Duodenal mucosa (tissue), 2 donors: ENCODE results near the gene TUBGCP2.

Experiments used
- H3K27ac ChIP-seq: one replicate; pipeline ENCODE4 v1.7.0; 2013; ENCODE audit warnings: low read depth, low read length
- H3K27me3 ChIP-seq, 2 donors: one replicate each; pipeline ENCODE4 v1.7.0; 2013; ENCODE audit warnings: low read length in 2 of 2, control low read depth in 1 of 2; ENCODE audit not compliant: insufficient read depth in 2 of 2, control insufficient read depth in 1 of 2
- H3K36me3 ChIP-seq, 2 donors: one replicate each; pipeline ENCODE4 v1.7.0; 2013; ENCODE audit warnings: low read length in 2 of 2, control low read depth in 1 of 2; ENCODE audit not compliant: insufficient read depth in 2 of 2, control insufficient read depth in 1 of 2
- H3K4me1 ChIP-seq, 2 donors: one replicate each; pipeline ENCODE4 v1.7.0; 2013; ENCODE audit warnings: low read length in 2 of 2, control low read depth in 1 of 2; ENCODE audit not compliant: insufficient read depth in 2 of 2, control insufficient read depth in 1 of 2
- H3K4me3 ChIP-seq, 2 donors: one replicate each; pipeline ENCODE4 v1.7.0; 2013; ENCODE audit warnings: low read length in 2 of 2, low read depth in 1 of 2
- H3K9ac ChIP-seq, 2 donors: one replicate each; pipeline ENCODE4 v1.7.0; 2013; ENCODE audit warnings: low read length in 2 of 2, low read depth in 1 of 2
- H3K9me3 ChIP-seq, 2 donors: one replicate each; pipeline ENCODE4 v1.7.0; 2013; ENCODE audit warnings: low read length in 2 of 2, control low read depth in 1 of 2; ENCODE audit not compliant: control insufficient read depth in 1 of 2

Gene TUBGCP2, protein sequence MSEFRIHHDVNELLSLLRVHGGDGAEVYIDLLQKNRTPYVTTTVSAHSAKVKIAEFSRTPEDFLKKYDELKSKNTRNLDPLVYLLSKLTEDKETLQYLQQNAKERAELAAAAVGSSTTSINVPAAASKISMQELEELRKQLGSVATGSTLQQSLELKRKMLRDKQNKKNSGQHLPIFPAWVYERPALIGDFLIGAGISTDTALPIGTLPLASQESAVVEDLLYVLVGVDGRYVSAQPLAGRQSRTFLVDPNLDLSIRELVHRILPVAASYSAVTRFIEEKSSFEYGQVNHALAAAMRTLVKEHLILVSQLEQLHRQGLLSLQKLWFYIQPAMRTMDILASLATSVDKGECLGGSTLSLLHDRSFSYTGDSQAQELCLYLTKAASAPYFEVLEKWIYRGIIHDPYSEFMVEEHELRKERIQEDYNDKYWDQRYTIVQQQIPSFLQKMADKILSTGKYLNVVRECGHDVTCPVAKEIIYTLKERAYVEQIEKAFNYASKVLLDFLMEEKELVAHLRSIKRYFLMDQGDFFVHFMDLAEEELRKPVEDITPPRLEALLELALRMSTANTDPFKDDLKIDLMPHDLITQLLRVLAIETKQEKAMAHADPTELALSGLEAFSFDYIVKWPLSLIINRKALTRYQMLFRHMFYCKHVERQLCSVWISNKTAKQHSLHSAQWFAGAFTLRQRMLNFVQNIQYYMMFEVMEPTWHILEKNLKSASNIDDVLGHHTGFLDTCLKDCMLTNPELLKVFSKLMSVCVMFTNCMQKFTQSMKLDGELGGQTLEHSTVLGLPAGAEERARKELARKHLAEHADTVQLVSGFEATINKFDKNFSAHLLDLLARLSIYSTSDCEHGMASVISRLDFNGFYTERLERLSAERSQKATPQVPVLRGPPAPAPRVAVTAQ

GRCh38 chr10:133308421-133309099, at the start of gene TUBGCP2, which contains the start of gene ZNF511:
Gene TUBGCP2, minus strand, starts transcription at chr10:133308872. Its CDS starts 5,931 bp downstream, at chr10:133302941.
Gene ZNF511, plus strand, starts transcription at chr10:133308914. Its CDS starts 30 bp downstream, at chr10:133308944.
- no peaks in the 10 kb centered on the region for H3K27me3 ChIP-seq
- H3K36me3 ChIP-seq, result peaks cover 14 to 33% of the 10 kb centered on the region in 2 donors
- peak within 1 kb of the TSS; percentile 95 for H3K27ac ChIP-seq
- peaks cover 25 to 33% of the 10 kb centered on the region in 2 donors for H3K4me1 ChIP-seq
- peak within 1 kb of the TSS; percentile 96 to 99 for H3K4me3 ChIP-seq
- H3K9ac ChIP-seq, result peak within 1 kb of the TSS; percentile 96 to 98
- no peaks in the 10 kb centered on the region for H3K9me3 ChIP-seq

DNA sequence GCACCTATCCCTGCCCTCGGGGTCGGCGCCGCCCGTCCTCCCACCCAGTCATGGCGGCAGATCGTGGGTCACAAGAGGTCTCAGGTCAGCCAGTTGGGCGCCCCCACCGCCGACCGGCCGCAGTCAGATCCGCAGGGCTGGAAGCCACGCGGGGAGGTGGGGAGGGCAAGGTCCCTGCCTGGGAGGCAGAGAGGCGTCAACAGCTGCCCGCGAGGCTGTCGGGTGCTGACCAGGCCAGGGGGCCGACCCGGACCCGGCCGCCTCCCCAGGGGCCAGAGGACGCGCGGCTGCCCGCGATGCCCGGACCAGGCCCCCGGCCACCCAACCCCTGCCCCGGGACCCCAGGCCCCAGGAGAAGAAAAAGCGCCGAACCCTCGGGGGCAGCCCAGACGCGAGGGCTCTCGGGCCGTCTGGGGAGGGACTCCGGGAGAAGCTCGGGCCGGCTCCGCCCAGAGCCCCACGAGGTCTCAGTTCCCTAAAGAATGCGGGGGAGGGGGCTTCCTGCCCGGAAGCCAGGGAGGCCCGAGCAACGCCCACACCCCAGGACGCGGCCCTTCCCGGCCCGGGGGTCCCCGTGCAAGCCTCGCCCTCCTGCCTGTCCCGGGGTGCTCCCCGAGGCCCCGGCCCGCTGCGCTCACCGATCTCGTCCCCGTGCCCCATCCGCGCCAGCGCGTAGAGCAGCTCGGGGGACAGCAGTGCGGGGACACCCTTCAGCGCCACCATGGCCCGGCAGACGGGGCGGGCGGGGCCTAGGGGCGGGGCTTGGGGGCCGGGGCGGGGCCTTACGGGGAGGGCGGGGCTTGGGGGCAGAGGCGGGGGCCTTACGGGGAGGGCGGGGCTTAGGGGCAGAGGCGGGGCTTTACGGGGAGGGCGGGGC, 48.9 kb upstream of the TUBGCP2 start, which contains the start of gene FUOM:
Gene FUOM (minus strand): TSS at position 735 of the 877 bp plus-strand sequence. CDS start 12 bp downstream, at position 723.
- Histone ChIP-seq H3K27ac (peak within 1 kb of the TSS; percentile 42), H3K27me3 (no peaks in the 10 kb centered on the region), H3K9me3 (no peaks in the 10 kb centered on the region), H3K9ac (peak within 1 kb of the TSS; percentile 43 to 65), H3K36me3 (peaks cover 6 to 17% of the 10 kb centered on the region in 2 donors), H3K4me1 (peaks cover 37 to 39% of the 10 kb centered on the region in 2 donors), H3K4me3 (peak within 1 kb of the TSS; percentile 61 to 76)

DNA sequence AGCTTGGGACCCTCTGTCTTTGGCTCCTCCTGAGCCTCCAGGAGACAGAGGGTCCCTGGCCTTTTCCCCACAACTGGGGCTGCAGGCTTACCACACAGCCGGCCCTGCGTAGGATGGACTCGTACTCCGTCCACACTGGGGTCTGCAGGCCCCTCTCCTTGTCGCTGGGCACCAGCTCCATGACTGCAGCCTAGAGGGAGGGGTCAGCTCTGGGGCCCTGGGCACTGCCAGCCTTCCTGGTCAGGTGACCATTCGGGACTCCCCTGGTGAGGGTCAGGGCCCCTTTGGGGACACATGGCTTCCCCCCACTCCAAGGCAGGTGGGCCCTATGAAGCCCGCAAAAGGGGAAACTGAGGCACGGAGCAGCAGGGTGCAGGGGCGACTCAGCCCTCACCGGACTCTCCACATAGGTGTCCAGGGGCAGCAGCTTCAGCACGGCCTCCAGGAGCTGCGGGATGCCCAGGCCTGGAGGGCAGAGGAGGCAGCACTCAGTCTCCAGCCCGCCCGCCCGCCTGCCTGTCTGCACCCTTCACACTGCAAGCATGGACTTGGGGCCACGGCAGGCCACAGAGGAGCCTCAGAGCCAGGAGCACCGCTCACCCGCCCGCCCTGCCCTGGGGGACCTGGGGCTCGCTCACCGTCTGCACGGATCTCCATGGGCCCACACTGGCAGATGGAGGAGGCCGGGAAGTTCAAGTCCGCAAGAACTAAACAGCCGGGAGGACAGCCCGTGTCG, 48.0 kb upstream of the TUBGCP2 start:
- peak overlapping the region; percentile 43 to 65 for H3K9ac ChIP-seq
- peaks cover 37 to 39% of the 10 kb centered on the region in 2 donors for H3K4me1 ChIP-seq
- peak overlapping the region; percentile 61 to 76 for H3K4me3 ChIP-seq
- H3K27me3 ChIP-seq, result no peaks in the 10 kb centered on the region
- H3K27ac ChIP-seq, result no peak overlapping the region
- no peaks in the 10 kb centered on the region for H3K9me3 ChIP-seq
- H3K36me3 ChIP-seq, result peaks cover 0 to 15% of the 10 kb centered on the region in 2 donors

DNA sequence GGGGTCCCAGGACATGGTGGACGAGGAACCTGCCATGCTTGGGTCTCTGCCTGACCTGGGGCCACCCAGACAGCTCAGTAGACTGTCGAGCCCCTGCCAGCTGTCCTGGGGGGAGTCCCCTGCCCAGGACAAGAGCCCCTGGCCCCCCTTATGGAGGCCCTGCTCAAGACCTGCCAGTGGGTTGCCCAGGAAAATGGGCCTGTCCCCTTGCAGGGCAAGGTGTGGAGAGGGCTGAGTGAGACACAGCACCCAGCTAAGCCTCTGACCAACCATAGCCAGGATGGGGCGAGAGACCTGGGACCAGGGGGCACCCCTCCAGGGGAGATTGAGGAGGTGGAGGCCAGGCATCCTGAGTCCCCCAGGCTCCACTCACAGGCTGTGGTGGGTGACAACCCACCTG, 47.3 kb upstream of the TUBGCP2 start:
- Histone ChIP-seq H3K27me3 (no peaks in the 10 kb centered on the region), H3K27ac (no peak overlapping the region), H3K4me1 (peaks cover 36 to 38% of the 10 kb centered on the region in 2 donors), H3K36me3 (peaks cover 0 to 13% of the 10 kb centered on the region in 2 donors), H3K4me3 (no peak overlapping the region), H3K9me3 (no peaks in the 10 kb centered on the region), H3K9ac (no peak overlapping the region)

- Histone ChIP-seq H3K27me3 (no peaks in the 10 kb centered on the region), H3K36me3 (peaks cover 0 to 13% of the 10 kb centered on the region in 2 donors), H3K27ac (no peak overlapping the region), H3K9ac (no peak overlapping the region), H3K4me1 (peaks cover 28 to 30% of the 10 kb centered on the region in 2 donors), H3K9me3 (no peaks in the 10 kb centered on the region), H3K4me3 (no peak overlapping the region)
These were observed 46.6 kb upstream of the TUBGCP2 start for GRCh38 chr10:133355266-133355665.

GRCh38 chr10:133354672-133355240, 46.1 kb upstream of the TUBGCP2 start:
- Histone ChIP-seq H3K4me1 (peaks cover 23 to 25% of the 10 kb centered on the region in 2 donors), H3K9me3 (no peaks in the 10 kb centered on the region), H3K9ac (no peak overlapping the region), H3K27me3 (no peaks in the 10 kb centered on the region), H3K4me3 (no peak overlapping the region), H3K36me3 (peaks cover 0 to 13% of the 10 kb centered on the region in 2 donors), H3K27ac (no peak overlapping the region)

GRCh38 chr10:133353988-133354605, 45.4 kb upstream of the TUBGCP2 start:
- Histone ChIP-seq H3K9ac (no peak overlapping the region), H3K27ac (no peak overlapping the region), H3K36me3 (peaks cover 0 to 13% of the 10 kb centered on the region in 2 donors), H3K9me3 (no peaks in the 10 kb centered on the region), H3K4me3 (no peak overlapping the region), H3K27me3 (peaks cover 0 to 4% of the 10 kb centered on the region in 2 donors), H3K4me1 (peaks cover 23 to 29% of the 10 kb centered on the region in 2 donors)

DNA sequence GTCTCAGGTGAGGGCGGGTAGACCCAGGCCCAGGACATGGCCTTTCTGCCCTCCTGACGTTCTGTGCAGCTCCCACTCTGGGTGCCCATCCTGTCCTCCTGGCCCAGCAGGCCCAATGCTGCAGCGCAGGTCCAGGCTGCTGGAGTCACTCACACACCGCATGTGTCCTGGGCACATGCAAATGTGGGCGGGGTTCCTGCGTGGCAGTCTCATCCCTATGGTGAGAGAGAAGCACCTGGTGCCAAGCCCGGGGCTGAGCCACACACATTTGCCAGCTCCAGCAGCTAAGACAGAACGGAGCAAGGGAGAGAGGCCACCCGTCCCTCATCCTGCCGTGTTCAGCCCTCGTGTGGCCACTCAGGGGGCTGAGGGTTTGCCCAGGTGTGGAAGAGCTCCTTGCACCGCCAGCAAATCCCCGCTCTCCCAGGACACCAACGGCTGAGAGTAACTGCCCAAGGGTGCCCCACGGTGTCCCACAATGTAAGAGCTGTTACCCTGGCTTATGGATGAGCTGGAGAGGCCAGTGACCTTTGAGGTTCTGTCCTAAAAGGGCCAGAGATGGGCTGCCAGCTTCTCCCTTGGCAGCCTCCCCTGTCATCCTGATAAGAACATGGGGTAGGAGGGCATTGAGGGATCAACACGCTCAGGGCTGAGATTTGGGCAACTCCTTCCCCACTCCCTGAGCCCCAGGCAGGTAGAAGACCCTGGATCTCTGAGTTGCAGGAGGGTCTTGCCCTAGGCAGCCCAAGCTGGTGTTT, 44.7 kb upstream of the TUBGCP2 start:
- Histone ChIP-seq H3K4me3 (no peak overlapping the region), H3K27ac (no peak overlapping the region), H3K9me3 (no peaks in the 10 kb centered on the region), H3K36me3 (peaks cover 0 to 13% of the 10 kb centered on the region in 2 donors), H3K9ac (no peak overlapping the region), H3K27me3 (peaks cover 0 to 5% of the 10 kb centered on the region in 2 donors), H3K4me1 (peaks cover 19 to 24% of the 10 kb centered on the region in 2 donors)
